ENCODE data around the gene DOCK11. TPM values are rescaled to one million over a fixed set of nuclear protein-coding genes. Genes with fewer than 3 reads are reported as not detected.

The DOCK11 gene
- total and polyA plus RNA-seq, 2 of the 4 experiments (the other 2 are of a cell fraction) = 3.9 to 13.1 TPM

- dilution Hi-C loops (cut with HindIII; ENCODE audit: low sequenced_read_pairs, unreplicated experiment) = no loop called here
- Histone ChIP-seq H3K9ac (ENCODE audit: low read depth, low read length) (peak within 1 kb of the TSS; percentile 95), H3K4me2 (ENCODE audit: low read depth, low read length) (peak within 1 kb of the TSS; percentile 85), H4K5ac (ENCODE audit: low read depth, low read length) (peak within 1 kb of the TSS; percentile 55), H2BK120ac (ENCODE audit: low read depth, low read length) (peak within 1 kb of the TSS; percentile 74), H3K9me3 (ENCODE audit: control insufficient read depth, insufficient read depth, low read length) (no peaks in the 10 kb centered on the region), H3K9me1 (ENCODE audit: insufficient read depth, low read length) (peaks cover 3% of the 10 kb centered on the region; the same call in 1 of the 2 replicates), H3K4ac (ENCODE audit: low read depth, low read length) (peak within 1 kb of the TSS; percentile 60), H3K4me1 (ENCODE audit: control insufficient read depth, insufficient read depth, low read length) (peaks cover 9% of the 10 kb centered on the region), H3K27ac (ENCODE audit: insufficient read depth, low read length) (peak within 1 kb of the TSS; percentile 92), H2BK5ac (ENCODE audit: low read depth, low read length, poor library complexity, severe bottlenecking) (peak within 1 kb of the TSS; percentile 59), H2BK20ac (ENCODE audit: low read depth, low read length) (peak within 1 kb of the TSS; percentile 44; the same call in 1 of the 2 replicates), H2AFZ (replicated peaks; ENCODE audit: low read length, poor library complexity) (peak within 1 kb of the TSS; percentile 85), H3K79me1 (ENCODE audit: low read depth in 1 of 2, low read length in 2 of 2) (peaks cover 0 to 6% of the 10 kb centered on the region in 2 experiments; a peak in 1 of 4 replicates), H4K91ac (ENCODE audit: insufficient read depth, low read depth, low read length) (peak within 1 kb of the TSS; percentile 64), H3K36me3 (ENCODE audit: control insufficient read depth, insufficient read depth, low read length) (no peaks in the 10 kb centered on the region), H2AK9ac (replicated peaks; ENCODE audit: low read depth, low read length, poor library complexity) (peak within 1 kb of the TSS; percentile 62), H3K14ac (replicated peaks; ENCODE audit: low read depth, low read length) (peak within 1 kb of the TSS; percentile 75; the same call in 1 of the 2 replicates), H2AK5ac (ENCODE audit: low read depth, low read length) (0 out of 2 replicates have a peak within 1 kb of the TSS, but pooled peaks have one; percentile 39), H3K18ac (ENCODE audit: low read depth, low read length) (peak within 1 kb of the TSS; percentile 25; the same call in 1 of the 2 replicates), H3K56ac (ENCODE audit: extremely low read depth, insufficient read depth, low read length) (peak within 1 kb of the TSS; percentile 67), H4K20me1 (ENCODE audit: insufficient read depth, low read length) (no peaks in the 10 kb centered on the region), H3K4me3 (ENCODE audit: insufficient read depth, low read depth, low read length) (peak within 1 kb of the TSS; percentile 88), H3K23ac (ENCODE audit: low read depth, low read length) (peak within 1 kb of the TSS; percentile 73; the same call in 1 of the 2 replicates), H3K27me3 (ENCODE audit: control insufficient read depth, insufficient read depth, low read length) (no peaks in the 10 kb centered on the region), H4K8ac (ENCODE audit: low read depth in 2 of 2, low read length in 2 of 2) (peak within 1 kb of the TSS in 1 of 2 experiments; percentile 71; a peak in 1 of 4 replicates), H2BK15ac (ENCODE audit: low read depth, low read length) (peak within 1 kb of the TSS; percentile 44; the same call in 1 of the 3 replicates)
- CTCF ChIA-PET = no interaction called here
- ATAC-seq (ENCODE audit: low read depth) (peak; percentile 88), DNase-seq (peak; percentile 76)
- WGBS, 2 experiments (ENCODE audit: extremely low coverage in 2 of 2, insufficient read length in 1 of 2) = 46% methylated on average over 8 of the region's 56 CpGs; no CpG with 5 or more reads in 1 of the 2 experiments
- BruUV-seq (replicated peaks) = no TSS peak
- TF ChIP-seq MAFK (IDR thresholded peaks at IDR 0.05; ENCODE audit: low read depth, low read length) (no peak), POLR2A (IDR thresholded peaks at IDR 0.05; ENCODE audit: low read depth, low read length) (peak; percentile 77; the same call in 1 of the 2 replicates), CHD1 (IDR thresholded peaks at IDR 0.05; ENCODE audit: low read depth, low read length) (no peak), MAZ (IDR thresholded peaks at IDR 0.05; ENCODE audit: borderline replicate concordance, low read depth, low read length) (peak; percentile 49; the same call in 1 of the 2 replicates), RAD21 (IDR thresholded peaks at IDR 0.05; ENCODE audit: low read length) (no peak)
- in situ Hi-C loops (cut with MboI; ENCODE audit: low sequenced_read_pairs) = no loop called here
- intact Hi-C loops (cut with micrococcal nuclease) = no loop called here
- POLR2A ChIA-PET (ENCODE audit: unreplicated experiment) = interaction anchor here (1.1 kb wide), 1 partner anchor 18 kb away, joined by 3 read pairs; no protein-coding TSS in a partner anchor
Measured at GRCh38 chrX:118726887-118727685, 231.5 kb downstream of the DOCK11 start, which contains the start of gene IL13RA1. TSS of gene IL13RA1 (plus strand) at chrX:118727606. CDS start at chrX:118727639, 33 bp downstream.
